GM18502 (cell line): ENCODE measurements around the gene OR5K4.

Source experiments
- ATAC-seq: cut with Tn5 transposase; IDR thresholded peaks from one replicate; pipeline ENCODE4 v1.9.1; 2021; ENCODE audit warnings: mild to moderate bottlenecking; ENCODE audit not compliant: unreplicated experiment, poor library complexity

The OR5K4 gene, protein sequence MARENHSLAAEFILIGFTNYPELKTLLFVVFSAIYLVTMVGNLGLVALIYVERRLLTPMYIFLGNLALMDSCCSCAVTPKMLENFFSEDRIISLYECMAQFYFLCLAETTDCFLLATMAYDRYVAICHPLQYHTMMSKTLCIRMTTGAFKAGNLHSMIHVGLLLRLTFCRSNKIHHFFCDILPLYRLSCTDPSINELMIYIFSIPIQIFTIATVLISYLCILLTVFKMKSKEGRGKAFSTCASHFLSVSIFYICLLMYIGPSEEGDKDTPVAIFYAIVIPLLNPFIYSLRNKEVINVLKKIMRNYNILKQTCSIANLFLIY

GRCh38 chr3:98353554-98353953 lies at the start of gene OR5K4:
TSS of gene OR5K4 (plus strand) at chr3:98353854. CDS start at chr3:98353854, 0 bp downstream.
- no peak for ATAC-seq

GRCh38 chr3:98322101-98322500 lies 31.6 kb upstream of the OR5K4 start:
- no peak for ATAC-seq

GRCh38 chr3:98322686-98323085 lies 31.0 kb upstream of the OR5K4 start:
- ATAC-seq, result no peak

DNA sequence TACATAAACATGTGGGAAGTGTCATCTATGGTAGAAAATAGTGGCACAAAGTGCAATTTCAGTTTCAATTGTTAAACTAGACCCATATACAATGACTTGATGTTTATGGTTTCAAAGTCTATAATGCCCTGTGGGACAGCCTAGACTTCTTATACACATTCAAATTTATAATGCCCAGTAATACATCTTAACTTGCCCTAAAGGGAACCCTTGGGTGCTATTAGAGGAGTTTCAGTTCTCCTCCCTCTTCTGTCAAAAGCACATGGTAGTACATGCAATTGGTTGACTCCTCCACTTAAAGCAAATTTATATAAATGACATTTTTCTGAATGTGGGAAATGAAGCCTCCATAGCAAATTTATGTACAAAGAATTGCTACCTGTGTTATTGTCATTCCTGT lies 30.2 kb upstream of the OR5K4 start:
- ATAC-seq, result no peak

GRCh38 chr3:98325055-98325454 lies 28.6 kb upstream of the OR5K4 start:
- ATAC-seq, result no peak

DNA sequence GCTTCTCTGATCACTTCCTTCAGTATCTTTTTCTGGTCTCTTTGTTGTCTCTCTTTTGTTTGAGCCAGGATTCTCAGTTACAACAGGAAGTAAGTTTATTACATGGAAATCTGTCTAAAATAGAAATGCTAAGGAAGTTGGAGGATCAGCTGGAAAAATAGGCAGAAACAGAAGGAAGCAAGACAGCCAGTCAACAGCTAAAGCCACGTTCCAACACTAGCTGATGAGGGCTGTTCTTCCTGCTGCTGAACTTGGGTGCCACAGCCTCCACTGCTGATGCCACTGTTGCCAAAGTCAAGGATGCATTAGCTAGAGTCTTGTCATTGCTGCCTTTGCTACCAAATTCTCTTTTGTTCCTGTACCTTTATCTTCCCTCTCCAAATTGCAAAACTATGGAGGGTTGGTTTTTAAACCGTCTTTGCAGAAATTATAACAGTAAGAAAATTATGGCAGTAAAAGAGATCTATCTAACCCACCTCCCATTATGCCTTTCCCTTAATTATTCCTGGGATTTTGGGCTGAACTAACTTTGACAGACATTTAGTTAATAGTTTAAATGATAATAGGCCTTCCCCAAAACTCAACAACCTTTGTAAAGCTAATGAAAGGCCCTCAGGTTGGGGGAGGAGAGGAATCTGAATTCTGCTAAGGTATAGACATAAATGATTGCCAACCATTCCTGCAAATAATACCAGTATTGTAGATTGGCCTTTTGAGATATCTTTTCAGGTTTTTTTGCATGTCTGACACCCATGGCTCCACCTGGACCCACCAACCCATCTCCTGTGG lies 27.4 kb upstream of the OR5K4 start:
- no peak for ATAC-seq

DNA sequence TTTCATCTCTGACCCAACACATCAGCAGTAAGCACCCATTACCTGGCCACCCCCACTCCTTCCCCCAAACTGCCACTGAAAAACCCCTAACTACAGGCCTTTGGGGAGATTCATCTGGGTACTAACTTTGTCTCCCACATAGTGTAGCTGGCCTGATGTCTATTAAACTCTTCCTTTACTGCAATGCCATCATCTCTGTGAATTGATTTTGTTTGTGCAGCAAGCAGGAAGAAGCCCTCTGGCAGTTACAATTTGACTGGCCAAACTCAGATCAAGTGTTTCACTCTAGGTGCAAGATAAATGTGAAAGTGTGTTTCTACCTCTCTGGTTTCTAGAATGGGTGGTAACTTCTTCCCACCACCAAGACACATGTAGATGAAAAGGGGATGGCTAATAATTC lies 26.7 kb upstream of the OR5K4 start:
- ATAC-seq, result peak; percentile 74

DNA sequence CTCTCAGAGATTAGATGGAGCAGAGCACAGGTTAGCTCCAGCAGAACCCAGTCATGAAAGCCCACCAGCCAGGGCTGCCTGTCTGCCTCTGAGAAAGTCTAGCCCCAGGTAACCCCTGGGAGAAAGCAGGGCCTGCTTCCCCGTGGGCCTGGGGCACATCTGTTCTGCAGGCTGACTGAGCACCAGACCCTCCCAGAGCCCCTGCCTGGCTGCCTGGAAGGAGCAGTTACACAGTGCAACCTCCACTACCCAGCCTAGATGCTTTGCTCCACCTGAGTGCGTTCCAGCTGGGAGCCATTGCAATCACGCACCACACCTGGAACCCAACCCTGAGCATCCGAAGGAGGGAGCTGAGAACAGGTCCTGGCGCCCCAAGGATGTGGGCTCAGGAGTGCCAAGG lies 24.7 kb upstream of the OR5K4 start:
- ATAC-seq, result no peak

GRCh38 chr3:98329392-98330124 lies 24.1 kb upstream of the OR5K4 start:
- ATAC-seq, result peak; percentile 65

GRCh38 chr3:98331329-98331728 lies 22.3 kb upstream of the OR5K4 start:
- ATAC-seq, result no peak

DNA sequence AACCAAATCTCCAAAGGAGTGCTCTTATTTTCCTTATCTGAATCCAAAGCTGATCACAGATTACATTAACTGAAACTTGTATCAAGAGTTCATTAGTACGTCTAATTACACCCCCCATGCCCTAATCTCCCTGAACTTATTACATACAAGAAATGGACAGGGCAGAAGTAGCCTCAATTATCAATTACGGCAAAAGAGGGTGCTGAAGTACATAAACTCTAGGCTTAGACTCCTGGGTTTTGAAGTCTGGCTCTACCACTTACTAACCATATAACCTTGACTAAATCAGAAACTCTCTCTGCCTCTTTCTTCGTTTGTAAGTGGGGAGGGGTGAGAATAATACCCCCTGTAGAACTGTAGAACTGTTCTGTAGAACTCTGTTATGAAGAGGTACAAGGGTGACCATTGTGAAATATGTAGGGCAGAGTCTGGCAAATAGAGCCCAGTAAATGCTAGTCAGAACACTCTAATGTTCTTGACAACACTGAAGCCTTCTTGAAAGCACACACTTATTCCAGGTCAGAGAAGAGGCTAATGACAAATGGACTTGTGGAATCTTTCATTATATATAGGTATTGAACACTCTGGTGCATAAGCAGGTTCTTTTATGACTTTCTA lies 19.6 kb upstream of the OR5K4 start:
- ATAC-seq, result peak; percentile 67

- no peak for ATAC-seq
These were observed 14.6 kb upstream of the OR5K4 start for GRCh38 chr3:98339031-98339430.

GRCh38 chr3:98341758-98342157 lies 11.9 kb upstream of the OR5K4 start:
- ATAC-seq, result no peak

DNA sequence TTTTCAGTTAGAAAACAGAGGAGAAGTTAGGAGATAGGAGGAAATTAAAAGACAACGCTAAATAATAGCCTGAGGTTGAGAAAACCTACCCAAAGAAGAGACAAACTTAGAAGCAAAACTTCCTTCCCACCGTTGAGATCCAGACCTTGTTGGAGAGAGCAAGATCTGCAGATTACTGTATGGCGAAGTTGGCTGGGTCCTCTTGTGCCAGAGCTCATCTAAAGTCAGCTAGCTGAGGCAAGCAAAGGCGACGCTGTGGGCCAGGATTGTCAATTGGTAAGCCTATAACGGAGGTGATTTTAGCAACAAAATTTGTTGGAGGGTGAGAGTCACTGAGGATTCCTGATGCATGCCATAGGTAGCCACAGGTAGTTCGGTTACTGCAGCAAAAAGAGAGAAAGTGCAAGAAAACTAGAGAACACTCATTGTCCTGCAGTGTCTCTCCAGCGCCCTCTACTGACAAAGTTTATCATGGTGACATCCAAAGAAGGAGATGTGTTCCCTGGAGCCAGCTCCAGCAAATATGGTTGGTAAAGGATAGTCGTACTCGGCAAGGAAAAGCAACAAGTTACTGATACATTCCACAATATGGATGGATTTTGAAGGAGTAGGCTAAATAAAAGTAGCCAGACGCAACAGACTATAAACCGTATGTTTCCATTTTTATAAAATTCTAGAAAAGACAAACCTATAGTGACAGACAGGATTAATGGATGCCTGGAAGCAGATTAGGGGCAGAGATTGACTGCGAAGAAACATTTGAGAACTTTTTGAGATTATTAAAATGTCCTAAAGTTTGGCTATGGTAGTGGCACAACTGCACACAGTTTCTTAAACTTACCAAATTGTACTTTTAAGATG lies 9.8 kb upstream of the OR5K4 start:
- peak; percentile 68 for ATAC-seq

DNA sequence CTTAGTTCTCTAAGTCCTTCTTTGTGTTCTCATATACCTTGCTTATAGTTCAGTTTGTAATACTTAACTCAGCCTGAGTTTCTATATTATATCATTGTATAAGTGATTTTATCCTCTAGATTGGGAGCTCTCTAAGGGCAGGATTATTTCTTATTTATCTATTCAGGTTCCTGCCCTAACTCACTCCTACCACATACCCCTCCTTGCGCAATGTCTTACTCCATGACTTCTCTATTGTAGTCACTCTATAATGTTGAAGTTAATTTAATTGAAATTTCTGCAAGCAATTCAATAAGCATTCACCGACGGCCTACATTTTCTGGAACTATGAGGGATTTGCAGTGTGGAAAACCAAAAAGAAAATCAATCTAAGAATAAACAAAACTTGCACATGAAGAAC lies 3.6 kb upstream of the OR5K4 start:
- ATAC-seq, result no peak

- ATAC-seq, result no peak
These were observed 5.6 kb downstream of the OR5K4 start for GRCh38 chr3:98359250-98359649.

DNA sequence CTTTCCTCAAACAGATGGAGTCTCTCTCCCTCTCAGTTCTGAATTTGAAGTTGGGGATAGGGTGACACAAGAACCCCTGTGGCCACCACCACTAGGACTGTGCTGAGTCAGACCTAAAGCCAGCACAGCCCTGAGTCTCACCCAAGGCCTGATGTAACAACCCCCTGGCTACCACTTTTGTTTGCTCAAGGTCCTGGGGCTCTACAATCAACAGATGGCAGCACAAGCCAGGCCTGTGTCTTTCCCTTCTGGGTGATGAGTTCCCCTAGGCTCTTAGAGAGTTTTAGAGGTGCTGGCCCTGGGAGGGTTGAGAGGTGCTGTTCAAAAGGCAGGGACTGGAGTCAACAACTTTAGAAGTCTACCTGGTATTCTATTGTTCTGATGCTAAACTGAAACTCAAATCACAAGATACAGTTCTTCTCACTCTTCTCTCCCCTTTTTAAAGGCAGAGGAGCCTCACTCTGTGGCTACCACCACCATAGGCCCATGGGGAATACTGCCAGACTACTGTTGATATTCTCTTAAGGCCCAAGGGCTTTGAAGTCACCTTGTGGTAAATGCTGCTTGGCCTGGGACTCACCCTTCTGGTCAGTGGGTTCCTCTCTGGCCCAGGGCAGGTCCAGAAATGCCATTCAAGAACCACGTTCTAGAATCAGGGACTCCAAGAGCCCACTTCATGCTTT lies 6.5 kb downstream of the OR5K4 start:
- ATAC-seq, result peak; percentile 85

GRCh38 chr3:98360681-98361080 lies 7.0 kb downstream of the OR5K4 start:
- ATAC-seq, result peak; percentile 1

DNA sequence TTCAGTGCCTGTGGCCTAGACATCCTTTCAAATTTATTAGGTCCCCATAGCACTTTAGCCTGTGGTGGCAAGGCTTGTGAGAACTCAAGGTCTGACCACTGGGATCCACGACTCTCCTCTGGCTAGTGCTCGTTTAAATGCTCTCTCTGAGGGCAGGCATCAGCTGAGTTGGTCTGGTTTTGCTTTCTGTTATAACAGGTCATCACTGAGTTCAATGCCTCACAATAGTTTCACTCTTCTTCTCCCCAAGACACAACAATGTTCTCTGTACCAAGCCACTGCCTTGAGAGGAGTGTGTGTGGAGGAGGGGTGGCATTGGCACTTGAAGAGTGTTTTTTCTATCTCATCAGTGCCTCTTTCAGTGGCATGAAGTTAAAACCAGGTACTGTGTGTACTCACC lies 7.6 kb downstream of the OR5K4 start:
- ATAC-seq, result peak; percentile 65
